RWPE2 (cell line): Measurements from ENCODE around the gene PSMD3.

Experiments used
- ATAC-seq: fragments of 200-7000 bp; cut with Tn5 transposase; 3 replicates; pipeline ENCODE4 v1.9.1; 2021; ENCODE audit warnings: low read depth
- DNase-seq: peaks from one replicate; pipeline ENCODE4 v3.0.0-alpha.2; 2020; ENCODE audit warnings: low spot score
- H3K27ac ChIP-seq: fragments of 450-650 bp; 2 replicates; pipeline ENCODE4 v1.5.1; 2017; ENCODE audit warnings: mild to moderate bottlenecking; ENCODE audit not compliant: poor library complexity, severe bottlenecking
- H3K27me3 ChIP-seq: fragments of 250-450 bp; sonication (Bioruptor Pico); 2 replicates; pipeline ENCODE4 v1.5.1; 2021; ENCODE audit warnings: mild to moderate bottlenecking, moderate library complexity; ENCODE audit not compliant: insufficient read depth, poor library complexity, severe bottlenecking
- H3K36me3 ChIP-seq: fragments of 250-450 bp; sonication (Bioruptor Pico); 2 replicates; pipeline ENCODE4 v1.5.1; 2020; ENCODE audit warnings: low read depth, mild to moderate bottlenecking, moderate library complexity
- H3K4me1 ChIP-seq: fragments of 250-450 bp; sonication (Bioruptor Pico); 2 replicates; pipeline ENCODE4 v1.5.1; 2021; ENCODE audit warnings: mild to moderate bottlenecking, moderate library complexity; ENCODE audit not compliant: insufficient read depth, poor library complexity, severe bottlenecking
- H3K4me3 ChIP-seq: fragments of 250-450 bp; sonication (Bioruptor Pico); 2 replicates; pipeline ENCODE4 v1.5.1; 2021; ENCODE audit warnings: mild to moderate bottlenecking, moderate library complexity; ENCODE audit not compliant: severe bottlenecking
- H3K9me3 ChIP-seq: fragments of 250-450 bp; sonication (Bioruptor Pico); 2 replicates; pipeline ENCODE4 v1.5.1; 2021; ENCODE audit warnings: mild to moderate bottlenecking, moderate library complexity; ENCODE audit not compliant: severe bottlenecking
- CTCF ChIP-seq: fragments of 450-650 bp; IDR thresholded peaks from one replicate; pipeline ENCODE4 v1.5.1; 2017; ENCODE audit warnings: mild to moderate bottlenecking, moderate library complexity; ENCODE audit not compliant: poor library complexity, severe bottlenecking

The PSMD3 gene

GRCh38 chr17:40026816-40027613 is 46.4 kb downstream of the PSMD3 start:
- H3K4me1 ChIP-seq: peaks cover 46% of the 10 kb centered on the region

GRCh38 chr17:40027614-40028012 is 47.0 kb downstream of the PSMD3 start:
- ATAC-seq (no peak), DNase-seq (no peak)
- H3K4me1 ChIP-seq: peaks cover 40% of the 10 kb centered on the region
- H3K9me3 ChIP-seq: no peaks in the 10 kb centered on the region
- H3K36me3 ChIP-seq: peaks cover 68% of the 10 kb centered on the region
- H3K27me3 ChIP-seq: no peaks in the 10 kb centered on the region
- H3K27ac ChIP-seq: no peak overlapping the region
- H3K4me3 ChIP-seq: no peak overlapping the region
- TF ChIP-seq CTCF: no peak

More at GRCh38 chr17:40026816-40027613, 46.4 kb downstream of the PSMD3 start:
- H3K4me3 ChIP-seq: no peak overlapping the region
- peak; percentile 90 for DNase-seq
- no peaks in the 10 kb centered on the region for H3K27me3 ChIP-seq
- H3K9me3 ChIP-seq: no peaks in the 10 kb centered on the region
- peak; percentile 93 for TF ChIP-seq CTCF
- peak; percentile 71 for ATAC-seq
- peak overlapping the region; percentile 93 for H3K27ac ChIP-seq
- H3K36me3 ChIP-seq: peaks cover 68% of the 10 kb centered on the region

GRCh38 chr17:40028595-40028994 is 48.0 kb downstream of the PSMD3 start:
- no peak overlapping the region for H3K4me3 ChIP-seq
- H3K27me3 ChIP-seq: no peaks in the 10 kb centered on the region
- TF ChIP-seq CTCF: no peak
- H3K36me3 ChIP-seq: peaks cover 69% of the 10 kb centered on the region
- H3K4me1 ChIP-seq: peaks cover 30% of the 10 kb centered on the region
- no peaks in the 10 kb centered on the region for H3K9me3 ChIP-seq
- no peak for DNase-seq
- no peak for ATAC-seq
- no peak overlapping the region for H3K27ac ChIP-seq

- Histone ChIP-seq H3K4me1 (peaks cover 2% of the 10 kb centered on the region), H3K9me3 (no peaks in the 10 kb centered on the region), H3K27ac (no peak overlapping the region), H3K36me3 (peaks cover 61% of the 10 kb centered on the region), H3K27me3 (no peaks in the 10 kb centered on the region), H3K4me3 (no peak overlapping the region)
- TF ChIP-seq CTCF: no peak
- ATAC-seq: no peak
- no peak for DNase-seq
Observed at GRCh38 chr17:40031706-40032105, 51.1 kb downstream of the PSMD3 start.
